GOT3 (cell line): Measurements from ENCODE around the gene TTLL7.

Source experiments
- DNase-seq: peaks from one replicate; lab custom pipeline; 2025; ENCODE audit warnings: mixed read lengths; lab: John Stamatoyannopoulos, UW

TTLL7 gene

GRCh38 chr1:83819436-83819835 lies 179.5 kb downstream of the TTLL7 start:
- no peak for DNase-seq

- DNase-seq, result no peak
Observed at GRCh38 chr1:83818916-83819315, 180.0 kb downstream of the TTLL7 start.

GRCh38 chr1:83816836-83817235 lies 182.1 kb downstream of the TTLL7 start:
- DNase-seq, result no peak

- no peak for DNase-seq
Observed at GRCh38 chr1:83815330-83815729, 183.6 kb downstream of the TTLL7 start.
